HCT116 (cell line): ENCODE measurements around the gene LDAF1. TPM values are rescaled to one million over a fixed set of nuclear protein-coding genes. Genes with fewer than 3 reads are reported as not detected.

Experiments
- ATF3 ChIP-seq: IDR thresholded peaks from 2 replicates; pipeline ENCODE4 v1.6.1; 2012
- CBX3 ChIP-seq: IDR thresholded peaks from 2 replicates; pipeline ENCODE4 v1.6.1; 2012; ENCODE audit warnings: low read depth
- ELF1 ChIP-seq: IDR thresholded peaks from 2 replicates; pipeline ENCODE4 v1.6.1; 2012; ENCODE audit warnings: low read depth, borderline replicate concordance
- EZH2phosphoT487 ChIP-seq: fragments of 200-600 bp; IDR thresholded peaks from 2 replicates; pipeline ENCODE4 v1.6.1; 2018; ENCODE audit warnings: antibody characterized with exemption, borderline replicate concordance
- FOSL1 ChIP-seq: IDR thresholded peaks from 2 replicates; pipeline ENCODE4 v1.6.1; 2012; ENCODE audit warnings: low read depth
- JUND ChIP-seq: IDR thresholded peaks from 2 replicates; pipeline ENCODE4 v1.6.1; 2012
- POLR2A ChIP-seq: IDR thresholded peaks from 2 replicates; pipeline ENCODE4 v1.7.0; 2011; ENCODE audit warnings: borderline replicate concordance; ENCODE audit not compliant: insufficient read depth, insufficient read length; ENCODE audit errors: extremely low read depth
- POLR2AphosphoS5 ChIP-seq: IDR thresholded peaks from 2 replicates; pipeline ENCODE4 v1.6.1; 2011; ENCODE audit warnings: mild to moderate bottlenecking, low read depth, low read length, moderate library complexity
- REST ChIP-seq: IDR thresholded peaks from 2 replicates; pipeline ENCODE4 v1.6.1; 2012; ENCODE audit warnings: low read depth
- SIN3A ChIP-seq: IDR thresholded peaks from 2 replicates; pipeline ENCODE4 v1.6.1; 2012; ENCODE audit warnings: low read depth
- SP1 ChIP-seq: IDR thresholded peaks from 2 replicates; pipeline ENCODE4 v1.6.1; 2012; ENCODE audit warnings: low read depth
- SRF ChIP-seq: IDR thresholded peaks from 2 replicates; pipeline ENCODE4 v1.6.1; 2012; ENCODE audit warnings: low read depth
- total RNA-seq: library from RNA; stranded (reverse); gene quantifications from one replicate; pipeline ENCODE4 v1.2.1, GENCODE V29; 2021; ENCODE audit not compliant: unreplicated experiment

LDAF1 gene
- total RNA-seq, 1 experiment from 2014 or later: 30.0 TPM

- TF ChIP-seq REST: no peak
- no peak for TF ChIP-seq JUND
- TF ChIP-seq CBX3: no peak
- no peak for TF ChIP-seq POLR2A
- no peak for TF ChIP-seq FOSL1
- no peak for TF ChIP-seq SRF
- TF ChIP-seq SIN3A: no peak
- no peak for TF ChIP-seq ELF1
- no peak for TF ChIP-seq ATF3
- no peak for TF ChIP-seq POLR2AphosphoS5
- TF ChIP-seq EZH2phosphoT487: no peak
- TF ChIP-seq SP1: no peak
- TF ChIP-seq, all 23 proteins: peak for 0
These were observed 9.6 kb downstream of the LDAF1 start (continued) for GRCh38 chr16:21167929-21168602.
